GM13976 (cell line): ENCODE results near the gene EPHA2.

Source experiments
- DNase-seq: peaks from one replicate; pipeline ENCODE4 v3.0.0; 2012; ENCODE audit warnings: low spot score
- CTCF ChIP-seq: IDR thresholded peaks from 2 replicates; pipeline ENCODE4 v1.5.1; 2012; ENCODE audit warnings: borderline replicate concordance, mild to moderate bottlenecking; ENCODE audit not compliant: insufficient read depth; ENCODE audit errors: extremely low read depth, missing control alignments, control extremely low read depth
- in situ Hi-C: fragments of 300-500 bp; cut with MboI; formaldehyde crosslinking; loops from one replicate; pipeline ENCODE4 v1.12.0; 2022; ENCODE audit warnings: low sequenced_read_pairs, mixed read lengths, inconsistent platforms; ENCODE audit not compliant: unreplicated experiment

Gene EPHA2

DNA sequence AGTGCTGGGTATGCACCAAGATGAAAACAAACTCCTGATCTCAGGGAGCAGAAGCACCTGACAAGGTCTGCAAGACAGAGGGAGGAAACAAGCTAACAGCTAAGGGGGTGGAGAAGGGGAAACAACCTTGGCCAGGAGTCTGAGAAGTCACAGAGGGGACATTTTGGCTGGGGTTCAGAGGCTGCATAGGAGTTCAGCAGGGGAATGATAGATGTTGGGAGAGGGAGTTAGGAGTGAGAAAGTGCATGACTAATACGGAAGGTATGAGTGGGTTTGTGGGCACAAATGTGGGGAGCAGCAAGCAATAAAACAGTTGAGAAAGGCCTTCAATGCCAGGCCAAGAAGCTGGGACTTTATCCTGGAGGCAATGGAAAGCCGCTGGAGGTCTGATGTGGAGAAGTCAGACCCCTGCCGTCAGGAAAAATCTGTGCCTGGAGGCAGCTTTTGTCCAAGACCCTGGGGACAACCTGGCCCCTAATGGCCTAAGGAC lies 16.4 kb downstream of the EPHA2 start:
- in situ Hi-C loops: no loop called here
- no peak for DNase-seq
- no peak for TF ChIP-seq CTCF

- TF ChIP-seq CTCF: no peak
- in situ Hi-C loops: no loop called here
- DNase-seq: no peak
Measured at GRCh38 chr1:16138772-16139221, 17.1 kb downstream of the EPHA2 start.

DNA sequence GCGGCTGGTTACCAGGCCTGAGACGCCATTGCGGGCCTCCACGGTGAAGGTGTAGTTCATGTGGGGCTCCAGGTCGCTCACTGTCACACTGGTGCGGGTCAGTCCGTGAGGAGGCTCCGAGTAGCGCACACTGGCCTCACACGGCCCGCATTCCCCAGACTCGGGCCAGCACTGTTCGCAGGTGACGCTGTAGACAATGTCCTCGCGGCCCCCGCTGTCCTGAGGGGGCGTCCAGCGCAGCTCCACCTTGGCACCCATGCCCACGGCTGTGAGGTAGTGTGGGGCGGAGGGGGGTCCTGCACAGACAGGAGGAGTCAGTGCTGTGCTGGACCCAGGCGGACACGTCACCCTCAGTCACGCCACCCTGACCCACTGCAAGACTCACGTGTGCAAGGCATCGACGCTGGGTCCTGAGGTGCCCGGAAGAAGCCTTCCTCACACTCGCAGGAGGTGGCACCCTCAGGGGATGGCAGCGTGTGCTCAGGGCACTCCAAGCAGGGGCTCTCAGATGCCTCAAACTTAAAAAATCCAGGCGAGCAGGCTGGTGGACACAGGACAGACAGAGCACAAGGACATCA lies 17.9 kb downstream of the EPHA2 start:
- no peak for TF ChIP-seq CTCF
- in situ Hi-C loops: no loop called here
- DNase-seq: no peak

DNA sequence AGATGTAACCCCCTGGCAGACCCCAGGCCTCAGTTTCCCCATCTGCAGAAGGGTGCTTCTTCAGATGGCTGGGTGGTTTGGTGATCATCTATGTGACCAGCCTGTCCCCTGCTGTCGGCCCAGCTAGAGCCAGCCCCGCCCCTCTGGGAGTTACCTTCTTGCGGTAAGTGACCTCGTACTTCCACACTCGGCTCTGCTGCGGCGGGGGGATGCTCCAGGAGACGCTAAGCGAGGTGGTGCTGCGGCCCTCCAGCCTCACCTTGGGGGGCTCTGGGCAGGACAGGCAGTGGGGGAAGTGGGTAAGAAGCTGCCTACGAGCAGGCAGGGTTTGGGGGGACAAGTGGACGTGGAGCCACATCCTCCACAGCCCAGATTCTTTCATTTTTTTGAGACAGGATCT lies 20.4 kb downstream of the EPHA2 start:
- DNase-seq: no peak
- TF ChIP-seq CTCF: no peak
- in situ Hi-C loops: no loop called here

DNA sequence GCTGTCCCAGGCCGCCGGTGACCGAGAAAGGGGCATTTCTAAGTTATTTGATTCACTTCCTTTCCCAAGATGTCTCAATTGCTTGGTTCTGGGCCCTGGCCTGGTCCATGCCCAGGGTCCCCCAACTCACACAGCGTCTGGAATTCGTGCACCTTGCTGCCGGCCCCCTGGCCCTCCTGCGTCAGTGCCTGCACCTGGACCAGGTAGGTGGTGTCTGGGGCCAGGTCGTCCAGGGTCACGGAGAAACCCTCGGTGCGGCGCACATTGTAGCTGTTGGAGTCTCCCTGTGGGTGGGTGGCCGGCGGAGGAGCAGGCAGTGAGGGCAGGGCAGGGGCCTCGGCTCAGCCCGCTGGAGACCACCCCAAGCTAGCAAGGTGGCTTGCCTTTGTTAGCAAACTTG lies 21.0 kb downstream of the EPHA2 start:
- TF ChIP-seq CTCF: no peak
- DNase-seq: no peak
- in situ Hi-C loops: no loop called here

- in situ Hi-C loops: no loop called here
- TF ChIP-seq CTCF: no peak
- DNase-seq: no peak
Measured at GRCh38 chr1:16134066-16134801, 21.6 kb downstream of the EPHA2 start.
